ENCODE measurements around the gene FUT7.

GRCh38 chr9:137045294-137046087 lies 13.6 kb upstream of the FUT7 start:
- TF ChIP-seq CTCF (IDR thresholded peaks at IDR 0.05) (no peak), POLR2A (IDR thresholded peaks at IDR 0.05) (no peak), EP300 (IDR thresholded peaks at IDR 0.05) (no peak)
